Esophagus muscularis mucosa (tissue), 4 donors: ENCODE data around the gene TMEM120A. TPM values are rescaled to one million over a fixed set of nuclear protein-coding genes. Genes with fewer than 3 reads are reported as not detected.
"Not testable (repeated sequence)": the region's sequence is repeated elsewhere in the genome, so short reads cannot be mapped to it uniquely, and the experiment has no call there.

ENCODE experiments used
- DNase-seq: peaks from one replicate; pipeline ENCODE4 v3.0.0-alpha.2; 2017; ENCODE audit errors: extremely low spot score
- H3K27ac ChIP-seq, 4 donors: fragments of 200-600 bp; sonication (generic); replicated peaks in 1 of 4; 1 replicate in 3 of 4; 2 replicates in 1 of 4; pipeline ENCODE4 v1.5.1; 2016 to 2019; ENCODE audit warnings: mild to moderate bottlenecking in 1 of 4
- H3K27me3 ChIP-seq, 4 donors: fragments of 200-600 bp; sonication (generic); one replicate each; pipeline versions ENCODE4 v1.5.1 to v1.6.0; 2016 to 2019
- H3K36me3 ChIP-seq, 4 donors: fragments of 200-600 bp; sonication (generic); one replicate each; pipeline ENCODE4 v1.5.1; 2016 to 2019
- H3K4me1 ChIP-seq, 4 donors: fragments of 200-600 bp; sonication (generic); one replicate each; pipeline ENCODE4 v1.5.1; 2016 to 2019
- H3K4me3 ChIP-seq, 4 donors: fragments of 200-600 bp; sonication (generic); 1 replicate in 2 of 4; 2 replicates in 2 of 4; pipeline ENCODE4 v1.5.1; 2016 to 2019; ENCODE audit warnings: mild to moderate bottlenecking in 4 of 4, moderate library complexity in 1 of 4
- H3K9me3 ChIP-seq, 4 donors: fragments of 200-600 bp; sonication (generic); 1 replicate in 3 of 4; 2 replicates in 1 of 4; pipeline ENCODE4 v1.5.1; 2016 to 2019
- EP300 ChIP-seq: sonication (generic); formaldehyde crosslinking; IDR thresholded peaks from one replicate; pipeline ENCODE4 v1.6.1; 2017; ENCODE audit warnings: antibody characterized with exemption
- POLR2A ChIP-seq: fragments of 450-650 bp; IDR thresholded peaks from one replicate; pipeline ENCODE4 v1.6.1; 2017; ENCODE audit warnings: antibody characterized with exemption, moderate library complexity, mild to moderate bottlenecking, low read depth
- POLR2AphosphoS5 ChIP-seq, 2 donors: sonication (generic); formaldehyde crosslinking; IDR thresholded peaks; one replicate each; pipeline ENCODE4 v1.6.1; 2017; ENCODE audit warnings: antibody characterized with exemption in 2 of 2
- WGBS: methylation state at CpG from one replicate; pipeline ENCODE4 v1.1.5; 2018; 5-methylcytosine and 5-hydroxymethylcytosine counted together
- intact Hi-C: fragments of 100-400 bp; cut with DNase I; formaldehyde crosslinking; loops from one replicate; pipeline ENCODE4 v1.15.1; 2023
- total RNA-seq, 4 donors: library from RNA; depleted of rRNA; stranded (reverse); fragments of >200 nt; gene quantifications; one replicate each; pipeline versions ENCODE4 v1.1.0 to v1.2.1, GENCODE V29; 2016
- TF ChIP-seq, protein P1 (sequence below), 3 experiments: fragments of 200-600 bp in 2 of 3; fragments of 450-650 bp in 1 of 3; sonication (generic) in 2 of 3; IDR thresholded peaks; one replicate each; pipeline ENCODE4 v1.5.1; 2017 to 2019; ENCODE audit warnings: antibody characterized with exemption in 3 of 3, mild to moderate bottlenecking in 2 of 3, moderate library complexity in 1 of 3

The TMEM120A gene
- total RNA-seq, 4 donors from 2014 or later = 23.2 to 37.8 (median 31.2) TPM

DNA sequence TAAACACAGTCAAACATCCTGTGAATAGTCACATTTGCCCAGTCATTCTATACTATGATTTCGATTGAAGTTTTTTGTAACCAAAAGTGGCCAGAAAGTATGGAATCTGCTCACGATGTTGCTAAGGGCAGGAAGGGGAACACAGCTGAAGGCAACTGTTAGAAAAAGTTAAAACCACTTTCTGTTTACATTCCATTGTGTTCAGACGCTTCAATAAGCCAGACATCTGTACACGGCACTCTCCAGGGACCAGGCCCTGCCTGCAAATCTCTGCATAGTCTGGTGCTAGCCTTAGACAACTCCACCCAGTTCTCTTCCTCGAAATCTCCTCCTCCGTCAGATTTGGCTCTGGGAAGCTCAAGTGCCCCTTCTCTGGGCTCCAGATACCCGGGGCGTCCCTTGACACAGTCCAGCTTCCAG, 17.1 kb upstream of the TMEM120A start:
- Histone ChIP-seq H3K36me3 (peaks cover 0 to 18% (median 4%) of the 10 kb centered on the region in 4 donors), H3K9me3 (no peaks in the 10 kb centered on the region), H3K4me1 (peaks cover 17 to 37% (median 28%) of the 10 kb centered on the region in 4 donors), H3K27ac (peak overlapping the region; percentile 43 to 66 (median 52)), H3K4me3 (no peak overlapping the region), H3K27me3 (no peaks in the 10 kb centered on the region)
- TF ChIP-seq EP300 (no peak), POLR2AphosphoS5 (IDR thresholded peaks at IDR 0.05) (peak; percentile 33 to 45)
- intact Hi-C loops = no loop called here
- DNase-seq = no peak
- WGBS = 41% methylated on average over 8 of the region's 8 CpGs

DNA sequence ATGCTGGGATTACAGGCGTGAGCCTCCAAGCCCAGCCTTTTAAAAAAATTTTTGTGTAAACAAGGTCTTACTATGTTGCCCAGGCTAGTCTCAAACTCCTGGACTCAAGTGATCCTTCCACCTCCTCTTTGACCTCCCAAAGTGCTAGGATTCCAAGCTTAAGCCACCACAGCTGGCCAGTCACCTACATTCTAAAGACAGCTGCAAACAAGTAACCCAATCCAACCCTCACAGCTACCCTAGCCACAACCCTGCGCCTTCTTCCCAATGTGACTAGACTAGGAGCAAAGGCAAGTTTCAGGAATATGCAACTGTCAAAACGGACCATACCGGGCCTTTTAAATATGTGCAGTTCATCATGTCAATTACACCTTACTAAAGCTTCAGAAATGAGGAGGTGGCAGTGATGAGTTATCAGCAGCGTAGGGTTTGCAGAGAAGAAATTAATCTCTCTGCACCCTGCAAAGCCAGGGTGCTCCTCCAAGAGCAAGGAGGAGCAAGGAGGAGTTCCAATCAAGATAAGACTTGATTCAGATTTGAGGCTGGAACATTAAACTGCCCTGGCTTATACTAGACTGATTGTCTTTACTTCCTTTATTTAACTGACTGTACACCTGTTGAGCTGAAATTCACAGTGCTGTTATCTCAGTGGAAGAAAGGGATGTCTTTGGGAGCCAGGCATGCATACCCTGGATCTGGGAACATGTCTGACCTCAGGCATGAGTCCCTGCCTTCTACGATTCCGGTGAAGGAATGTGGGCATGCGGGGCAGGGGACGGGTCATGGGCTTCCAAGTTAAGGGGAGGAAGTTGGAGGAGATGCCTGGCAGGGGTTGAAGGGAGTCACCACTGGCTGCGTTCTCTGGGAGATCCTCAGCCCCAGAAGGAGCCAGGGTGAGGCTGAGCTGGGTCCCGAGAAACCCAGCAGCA, 15.5 kb upstream of the TMEM120A start:
- intact Hi-C loops = no loop called here

DNA sequence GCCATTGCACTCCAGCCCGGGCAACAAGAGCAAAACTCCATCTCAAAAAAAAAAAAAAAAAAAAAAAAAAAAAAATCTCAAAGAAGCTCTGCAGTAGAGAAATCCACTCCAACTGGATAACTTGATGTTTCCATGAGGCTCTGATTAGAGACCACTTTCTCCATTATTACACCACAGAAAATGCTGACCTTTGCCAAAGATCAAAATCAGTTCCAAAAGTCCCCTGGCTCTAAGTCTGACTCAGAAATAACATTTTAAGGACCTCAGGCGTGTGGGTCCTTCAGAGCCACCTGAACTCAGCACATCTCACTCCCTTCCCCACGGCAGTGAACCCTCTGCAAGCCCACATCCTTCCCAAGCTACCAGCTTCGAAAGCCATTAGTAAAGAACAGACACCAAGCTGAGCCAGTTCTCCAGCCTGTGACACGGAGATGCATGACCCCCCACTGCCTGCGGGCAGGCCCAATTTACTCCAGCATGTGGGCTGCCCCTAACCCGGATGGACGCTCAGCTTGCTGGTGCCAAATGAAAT, 13.8 kb upstream of the TMEM120A start:
- Histone ChIP-seq H3K9me3 (no peaks in the 10 kb centered on the region), H3K27ac (no peak overlapping the region), H3K4me3 (no peak overlapping the region), H3K36me3 (peaks cover 14 to 29% (median 16%) of the 10 kb centered on the region in 4 donors), H3K27me3 (no peaks in the 10 kb centered on the region), H3K4me1 (peaks cover 17 to 37% (median 28%) of the 10 kb centered on the region in 4 donors)
- intact Hi-C loops = no loop called here
- TF ChIP-seq, protein P1, sequence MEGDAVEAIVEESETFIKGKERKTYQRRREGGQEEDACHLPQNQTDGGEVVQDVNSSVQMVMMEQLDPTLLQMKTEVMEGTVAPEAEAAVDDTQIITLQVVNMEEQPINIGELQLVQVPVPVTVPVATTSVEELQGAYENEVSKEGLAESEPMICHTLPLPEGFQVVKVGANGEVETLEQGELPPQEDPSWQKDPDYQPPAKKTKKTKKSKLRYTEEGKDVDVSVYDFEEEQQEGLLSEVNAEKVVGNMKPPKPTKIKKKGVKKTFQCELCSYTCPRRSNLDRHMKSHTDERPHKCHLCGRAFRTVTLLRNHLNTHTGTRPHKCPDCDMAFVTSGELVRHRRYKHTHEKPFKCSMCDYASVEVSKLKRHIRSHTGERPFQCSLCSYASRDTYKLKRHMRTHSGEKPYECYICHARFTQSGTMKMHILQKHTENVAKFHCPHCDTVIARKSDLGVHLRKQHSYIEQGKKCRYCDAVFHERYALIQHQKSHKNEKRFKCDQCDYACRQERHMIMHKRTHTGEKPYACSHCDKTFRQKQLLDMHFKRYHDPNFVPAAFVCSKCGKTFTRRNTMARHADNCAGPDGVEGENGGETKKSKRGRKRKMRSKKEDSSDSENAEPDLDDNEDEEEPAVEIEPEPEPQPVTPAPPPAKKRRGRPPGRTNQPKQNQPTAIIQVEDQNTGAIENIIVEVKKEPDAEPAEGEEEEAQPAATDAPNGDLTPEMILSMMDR (IDR thresholded peaks at IDR 0.05) = no peak
- 75% methylated on average over 8 of the region's 8 CpGs for WGBS
- no peak for DNase-seq

More for the DNA sequence above, 15.5 kb upstream of the TMEM120A start:
- TF ChIP-seq POLR2A (no peak), EP300 (no peak), POLR2AphosphoS5 (IDR thresholded peaks at IDR 0.05) (no peak)
- TF ChIP-seq, protein P1 (IDR thresholded peaks at IDR 0.05) = no peak
- Histone ChIP-seq H3K27me3 (no peaks in the 10 kb centered on the region), H3K36me3 (peaks cover 3 to 24% (median 6%) of the 10 kb centered on the region in 4 donors), H3K4me3 (no peak overlapping the region), H3K4me1 (peaks cover 17 to 37% (median 28%) of the 10 kb centered on the region in 4 donors), H3K9me3 (no peaks in the 10 kb centered on the region), H3K27ac (peak overlapping the region in 3 of 4 donors; percentile 43 to 58 (median 45))
- WGBS = 84% methylated on average over 11 of the region's 11 CpGs
- no peak for DNase-seq

DNA sequence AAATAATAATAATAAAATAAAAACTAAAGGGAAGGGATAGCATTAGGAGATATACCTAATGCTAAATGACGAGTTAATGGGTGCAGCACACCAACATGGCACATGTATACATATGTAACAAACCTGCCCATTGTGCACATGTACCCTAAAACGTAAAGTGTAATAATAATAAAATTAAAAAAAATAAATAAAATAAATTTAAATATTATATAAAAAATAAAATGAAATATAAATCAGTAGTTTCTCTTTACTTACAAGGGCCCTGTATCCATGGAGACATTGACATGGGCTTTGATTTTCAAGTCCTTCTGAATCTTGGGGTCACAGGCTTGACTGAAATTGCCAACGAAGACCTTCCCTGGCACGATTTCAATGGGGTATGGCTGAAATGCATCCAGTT, 10.6 kb upstream of the TMEM120A start:
- H3K27ac ChIP-seq, intact Hi-C loops, H3K4me3 ChIP-seq, H3K9me3 ChIP-seq, H3K27me3 ChIP-seq, DNase-seq: not testable (repeated sequence)
- WGBS = 86% methylated on average over 4 of the region's 4 CpGs
- Histone ChIP-seq H3K4me1 (peaks cover 0 to 15% (median 8%) of the 10 kb centered on the region in 4 donors), H3K36me3 (peaks cover 15 to 43% (median 33%) of the 10 kb centered on the region in 4 donors)

DNA sequence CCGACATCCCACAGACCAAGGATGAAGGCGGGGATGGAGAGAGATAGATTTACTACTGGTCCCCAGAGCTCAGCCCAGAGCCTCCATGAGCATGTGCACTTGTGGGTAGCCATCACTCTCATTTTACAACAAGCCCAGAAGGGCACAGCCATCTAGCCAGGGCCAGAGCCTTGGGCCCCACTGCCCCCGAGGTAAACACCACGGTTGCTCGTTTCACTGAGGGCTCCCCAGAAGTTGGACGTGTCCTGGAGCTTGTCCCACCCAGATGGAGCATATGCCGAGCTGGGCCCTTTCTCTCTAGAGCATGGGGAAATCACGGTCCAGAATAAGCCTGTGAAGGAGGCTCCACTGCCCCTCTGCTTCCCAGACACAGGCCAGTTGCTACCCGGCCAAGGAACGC, 9.0 kb upstream of the TMEM120A start:
- H3K9me3 ChIP-seq = no peaks in the 10 kb centered on the region
- WGBS = 91% methylated on average over 9 of the region's 10 CpGs

More for the DNA sequence above, 9.0 kb upstream of the TMEM120A start:
- TF ChIP-seq, protein P1 (IDR thresholded peaks at IDR 0.05) = no peak
- no peak for TF ChIP-seq EP300
- no peak for TF ChIP-seq POLR2AphosphoS5 (IDR thresholded peaks at IDR 0.05)
- no peaks in the 10 kb centered on the region for H3K27me3 ChIP-seq
- H3K36me3 ChIP-seq = peaks cover 15 to 47% (median 34%) of the 10 kb centered on the region in 4 donors
- H3K27ac ChIP-seq = no peak overlapping the region
- no peaks in the 10 kb centered on the region for H3K4me1 ChIP-seq
- no peak overlapping the region for H3K4me3 ChIP-seq
- no peak for DNase-seq
- intact Hi-C loops = no loop called here
